Activated T-cell treated with anti-CD3 and anti-CD28 coated beads for 24 hours (primary cell): ENCODE results near the gene KRT3.

Experiments
- DNase-seq: peaks from one replicate; pipeline ENCODE4 v3.0.0-alpha.2; 2020; ENCODE audit warnings: low read depth

The KRT3 gene

DNA sequence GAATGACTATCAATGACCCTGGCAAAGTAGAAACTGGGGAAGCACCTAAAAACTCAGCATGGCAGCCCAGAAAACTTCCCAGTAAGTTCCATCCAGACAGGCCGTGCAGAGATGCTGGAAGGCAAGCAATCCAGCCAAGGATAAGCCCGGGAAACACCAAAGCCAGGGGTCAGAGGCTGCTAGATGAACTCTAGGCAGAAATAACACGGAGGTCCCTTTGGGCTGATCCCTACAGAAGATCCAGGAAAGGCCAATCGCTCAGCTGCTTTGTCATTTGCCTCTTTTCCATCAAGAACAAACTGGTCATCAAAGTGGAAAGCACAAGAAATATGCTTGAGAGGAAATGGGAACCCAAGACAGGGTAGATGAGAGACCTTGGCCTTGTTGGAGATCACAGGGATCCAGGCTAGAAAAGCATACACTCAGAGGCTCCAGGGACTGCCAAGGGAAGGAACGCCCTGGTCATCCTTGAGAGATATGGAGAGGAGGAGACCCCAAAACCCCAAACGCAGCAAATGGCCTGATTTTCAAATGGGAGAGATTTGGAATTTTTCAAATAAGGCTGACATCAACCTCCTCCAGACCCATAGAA is 31.7 kb upstream of the KRT3 start:
- no peak for DNase-seq

DNA sequence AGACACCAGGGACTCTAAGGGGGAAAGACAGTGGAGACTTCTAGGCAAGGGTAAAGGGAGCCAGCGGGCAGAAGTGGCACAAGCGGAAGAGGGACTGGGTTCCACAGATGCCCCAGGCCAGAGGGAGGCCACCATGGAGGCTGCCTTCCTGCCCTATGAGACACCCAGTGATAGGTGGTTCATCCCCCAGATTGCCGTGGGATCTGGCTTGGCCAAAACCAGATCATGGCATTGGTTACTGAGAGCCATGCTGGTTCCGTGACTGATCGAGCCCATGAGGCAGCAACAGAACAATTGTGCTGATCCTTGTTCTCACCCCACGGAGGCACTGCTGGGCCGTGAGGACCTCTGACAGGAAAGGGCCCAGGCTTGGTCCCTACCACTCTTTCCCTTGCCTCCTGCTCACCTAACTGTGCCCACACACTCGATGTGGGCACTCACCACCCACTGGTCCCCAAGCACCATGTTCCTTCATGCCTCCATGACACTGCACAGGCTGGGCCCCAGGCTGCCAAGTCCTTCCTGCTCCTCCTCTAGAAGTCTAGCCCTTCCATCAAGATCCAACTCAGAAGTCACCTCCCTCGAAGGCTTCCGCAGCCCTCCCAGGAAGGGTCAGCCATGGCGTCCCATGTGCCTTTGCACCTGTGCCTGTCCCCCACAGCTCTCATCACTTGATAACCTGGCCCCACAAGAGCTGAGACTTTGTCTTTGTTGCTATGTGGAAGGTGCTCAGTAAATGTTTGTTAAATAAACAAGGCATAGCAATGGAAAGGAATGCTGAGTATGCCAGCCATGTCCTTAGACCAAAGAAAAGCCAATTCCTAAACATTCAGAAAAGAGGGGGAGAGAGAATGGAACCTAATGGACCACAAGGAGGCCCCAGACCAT is 30.9 kb upstream of the KRT3 start:
- no peak for DNase-seq

- no peak for DNase-seq
Measured at GRCh38 chr12:52825961-52826360, 30.0 kb upstream of the KRT3 start.

DNA sequence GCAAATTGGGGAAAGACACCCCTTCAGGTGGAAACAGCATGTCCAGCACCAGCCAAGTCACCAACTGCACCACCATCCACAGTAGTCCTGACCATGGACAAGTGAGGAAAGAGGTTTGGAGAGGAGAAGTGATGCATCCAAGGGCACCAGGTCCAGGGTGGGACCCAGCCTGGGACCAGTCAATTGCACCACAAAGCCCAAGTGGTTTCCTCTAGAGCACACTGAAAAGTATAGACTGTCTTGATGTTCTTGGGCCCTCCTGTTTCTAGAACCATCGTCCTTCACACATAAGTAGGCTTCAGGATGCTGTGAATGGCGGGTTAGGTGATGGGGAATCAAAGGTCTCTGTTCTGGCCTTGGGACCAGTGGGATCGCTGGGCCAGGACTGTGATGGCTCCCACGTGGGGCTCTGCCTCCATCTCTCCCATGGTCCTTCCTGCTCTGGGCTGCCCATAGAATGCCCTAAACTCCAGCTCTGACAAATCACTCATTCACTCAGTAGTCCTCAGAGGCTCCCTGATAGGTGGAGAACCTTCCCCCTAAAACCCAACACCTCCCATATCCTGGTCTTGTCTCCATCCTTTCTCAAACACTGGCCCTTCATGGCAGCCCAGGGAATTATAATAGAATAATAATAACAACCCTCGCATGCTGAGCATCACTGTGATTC is 29.0 kb upstream of the KRT3 start:
- no peak for DNase-seq

- no peak for DNase-seq
Measured at GRCh38 chr12:52823761-52824450, 28.0 kb upstream of the KRT3 start.

GRCh38 chr12:52822771-52823510 is 27.0 kb upstream of the KRT3 start:
- DNase-seq, result no peak

GRCh38 chr12:52821826-52822660 is 26.1 kb upstream of the KRT3 start:
- no peak for DNase-seq

DNA sequence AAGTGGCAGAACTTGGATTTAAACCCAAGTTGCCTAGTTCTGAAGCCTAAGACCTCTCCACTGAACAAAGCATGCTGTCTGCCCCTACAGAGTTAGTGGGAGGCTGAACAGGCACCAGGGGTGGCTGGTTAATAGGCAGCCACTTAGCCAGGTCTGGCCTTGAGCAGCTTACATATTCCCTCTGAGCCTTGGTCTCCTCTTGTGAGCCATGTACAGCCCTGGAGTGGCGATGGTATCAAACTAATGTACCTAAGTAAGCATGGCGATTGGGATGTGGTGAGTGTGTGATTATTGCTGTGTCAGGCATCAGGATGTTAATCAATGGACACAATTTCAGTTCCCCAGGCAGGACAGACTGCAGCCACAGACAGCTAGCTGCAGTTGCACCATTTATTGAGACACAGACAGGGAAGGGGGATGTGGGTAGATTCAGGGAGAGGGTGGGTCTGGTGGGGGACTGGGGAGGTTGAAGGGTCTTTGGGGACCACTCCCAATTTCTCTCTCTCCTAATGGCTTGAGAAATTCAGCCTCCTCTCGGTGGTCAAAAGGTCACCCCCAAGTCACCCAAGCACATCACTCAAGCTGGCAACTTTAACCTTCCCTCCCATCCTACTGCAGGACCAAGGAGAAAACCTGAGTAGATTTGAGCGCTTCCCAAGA is 25.3 kb upstream of the KRT3 start:
- no peak for DNase-seq

GRCh38 chr12:52820521-52820920 is 24.6 kb upstream of the KRT3 start:
- no peak for DNase-seq

GRCh38 chr12:52819731-52820510 is 24.0 kb upstream of the KRT3 start:
- DNase-seq, result no peak

DNA sequence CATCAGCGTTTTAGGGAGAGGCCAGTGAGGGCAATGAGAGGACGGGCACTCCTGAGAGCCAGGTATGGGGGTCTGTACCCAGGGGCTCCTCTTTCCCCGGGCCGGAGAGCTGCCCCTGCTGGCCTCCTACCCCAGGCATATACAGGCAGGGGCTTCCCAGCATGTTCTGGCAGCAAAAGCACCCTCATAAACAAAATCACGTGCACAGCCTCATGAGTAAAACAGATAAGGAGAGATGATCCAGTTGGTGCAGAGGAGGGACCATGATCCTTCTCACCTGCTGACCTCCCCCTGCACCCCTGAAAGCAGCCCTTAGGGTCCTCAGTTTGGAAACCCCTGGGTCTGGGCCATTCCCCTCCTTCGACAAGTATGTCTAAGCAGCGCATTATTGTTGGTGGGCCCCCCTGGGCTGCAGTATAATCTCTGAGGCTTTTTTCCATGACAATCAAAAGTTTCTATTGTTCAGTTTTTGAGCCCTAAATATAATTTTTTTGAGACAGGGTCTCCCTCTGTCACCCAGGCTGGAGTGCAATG is 23.0 kb upstream of the KRT3 start:
- DNase-seq, result no peak

- no peak for DNase-seq
Measured at GRCh38 chr12:52818388-52818787, 22.5 kb upstream of the KRT3 start.

GRCh38 chr12:52817699-52818238 is 21.9 kb upstream of the KRT3 start:
- DNase-seq, result no peak

DNA sequence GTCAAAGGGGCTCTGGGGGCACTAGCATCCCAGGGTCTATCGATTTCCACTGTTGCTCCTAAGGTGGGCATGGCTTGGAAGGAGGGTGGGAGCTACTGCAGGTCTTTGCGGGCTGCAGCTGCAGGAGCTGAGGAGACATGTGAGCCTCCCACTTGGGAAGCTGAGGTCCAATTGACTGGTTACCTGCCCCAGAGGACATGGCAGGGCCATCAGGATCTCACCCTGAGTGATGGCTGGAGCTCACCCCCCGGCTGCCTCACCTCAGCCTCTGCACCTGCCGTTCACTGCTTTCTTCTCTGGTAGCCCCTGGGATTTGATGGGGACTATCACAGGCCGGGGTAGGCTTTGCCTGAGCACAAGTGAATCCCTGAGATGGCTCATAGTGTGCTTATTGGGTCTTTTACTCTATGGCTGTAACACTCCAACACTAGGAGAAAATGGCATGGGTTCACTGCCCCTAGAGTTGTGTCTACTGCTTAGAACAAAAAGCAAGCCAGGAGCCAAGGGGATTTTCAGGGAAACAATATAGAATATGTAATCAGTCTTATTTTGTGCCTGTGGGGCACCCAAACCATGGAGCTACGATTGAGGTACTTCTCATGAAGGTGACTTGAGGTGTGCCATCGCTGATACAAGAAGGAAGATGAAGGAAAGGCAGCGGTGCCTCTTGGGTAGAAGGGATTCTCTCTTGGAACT is 21.2 kb upstream of the KRT3 start:
- no peak for DNase-seq

DNA sequence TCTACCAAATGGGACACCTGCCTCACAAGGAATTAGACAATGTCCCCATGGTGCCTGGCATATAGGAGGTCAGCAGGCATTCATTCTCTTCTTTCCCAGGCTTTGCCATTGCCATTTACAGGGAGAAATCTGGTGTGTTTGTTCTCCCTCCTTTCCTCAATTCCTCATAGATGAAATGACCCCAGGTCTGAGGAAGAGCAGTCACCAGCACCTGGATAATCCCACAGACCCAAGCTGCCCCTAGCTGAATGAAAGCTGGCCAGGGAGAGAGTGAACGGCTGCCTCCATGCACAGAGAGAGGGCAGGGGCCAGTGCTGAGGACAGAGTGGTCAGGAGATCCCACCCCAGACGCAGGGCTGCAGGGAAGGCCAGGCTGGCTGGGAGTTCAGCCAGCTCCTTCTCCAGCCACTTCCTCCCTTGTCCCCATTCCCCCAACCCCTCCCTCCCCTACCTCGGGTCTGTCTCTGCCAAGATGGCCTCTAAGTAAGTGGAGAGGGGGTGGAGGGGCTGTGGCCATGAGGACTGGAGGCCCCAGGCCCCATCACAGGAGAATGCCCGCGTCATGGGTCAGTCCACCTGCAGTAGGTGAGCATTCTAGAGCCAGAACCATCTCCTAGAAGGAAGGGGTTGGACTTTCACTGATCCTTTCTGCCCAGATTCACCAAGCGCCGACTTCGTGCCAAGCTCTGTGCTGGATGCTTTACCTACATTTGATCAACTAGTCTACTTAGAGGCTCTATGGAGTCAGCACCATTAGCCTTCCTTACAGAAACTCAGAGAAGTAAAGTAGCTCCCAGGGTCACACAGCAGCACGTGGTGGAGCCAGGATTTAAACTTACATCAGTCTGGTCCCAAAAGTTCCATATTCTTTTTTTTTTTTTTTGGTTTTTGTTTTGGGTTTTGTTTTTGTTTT is 20.0 kb upstream of the KRT3 start:
- DNase-seq, result no peak

DNA sequence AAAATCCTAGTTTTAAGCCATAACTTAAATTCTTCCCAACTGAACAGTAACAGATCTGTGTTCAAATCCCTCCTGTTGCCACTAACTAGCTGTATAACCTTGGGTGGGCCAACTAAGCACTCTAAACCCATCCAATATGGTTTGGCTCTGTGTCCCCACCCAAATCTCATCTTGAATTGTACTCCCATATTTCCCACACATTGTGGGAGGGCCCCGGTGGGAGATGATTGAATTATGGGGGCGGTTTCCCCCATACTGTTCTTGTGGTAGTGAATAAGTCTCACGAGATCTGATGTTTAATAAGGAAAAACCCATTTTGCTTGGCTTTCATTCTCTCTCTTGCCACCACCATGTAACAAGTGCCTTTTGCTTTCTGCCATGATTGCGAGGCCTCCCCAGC is 19.2 kb upstream of the KRT3 start:
- DNase-seq, result no peak

DNA sequence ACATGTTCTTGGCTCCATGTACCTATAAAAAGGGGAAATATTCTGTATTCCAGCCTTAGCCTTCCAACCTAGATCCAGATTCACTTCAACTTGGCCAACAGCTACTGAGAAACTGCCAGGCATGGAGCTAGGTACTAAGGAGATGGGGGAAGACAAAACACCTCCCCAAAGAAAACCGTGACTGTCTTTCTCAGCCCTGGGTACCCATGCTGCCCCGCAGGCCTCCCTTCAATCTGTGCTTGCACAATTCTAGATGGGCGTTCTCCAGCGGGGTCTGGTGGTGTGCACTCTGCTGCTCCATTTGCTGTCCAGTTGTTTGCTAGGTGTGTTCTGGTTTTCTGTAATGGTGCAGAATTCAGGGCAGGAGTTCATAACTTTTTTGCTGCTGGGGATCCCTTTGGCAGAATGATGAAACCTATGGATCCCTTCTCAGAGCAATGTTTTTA is 18.8 kb upstream of the KRT3 start:
- DNase-seq, result no peak
